Measurements from ENCODE around the gene CELA3A. TPM values are rescaled to one million over a fixed set of nuclear protein-coding genes. Genes with fewer than 3 reads are reported as not detected.

Gene CELA3A
- total RNA-seq, 1 experiment from 2014 or later, result not detected

DNA sequence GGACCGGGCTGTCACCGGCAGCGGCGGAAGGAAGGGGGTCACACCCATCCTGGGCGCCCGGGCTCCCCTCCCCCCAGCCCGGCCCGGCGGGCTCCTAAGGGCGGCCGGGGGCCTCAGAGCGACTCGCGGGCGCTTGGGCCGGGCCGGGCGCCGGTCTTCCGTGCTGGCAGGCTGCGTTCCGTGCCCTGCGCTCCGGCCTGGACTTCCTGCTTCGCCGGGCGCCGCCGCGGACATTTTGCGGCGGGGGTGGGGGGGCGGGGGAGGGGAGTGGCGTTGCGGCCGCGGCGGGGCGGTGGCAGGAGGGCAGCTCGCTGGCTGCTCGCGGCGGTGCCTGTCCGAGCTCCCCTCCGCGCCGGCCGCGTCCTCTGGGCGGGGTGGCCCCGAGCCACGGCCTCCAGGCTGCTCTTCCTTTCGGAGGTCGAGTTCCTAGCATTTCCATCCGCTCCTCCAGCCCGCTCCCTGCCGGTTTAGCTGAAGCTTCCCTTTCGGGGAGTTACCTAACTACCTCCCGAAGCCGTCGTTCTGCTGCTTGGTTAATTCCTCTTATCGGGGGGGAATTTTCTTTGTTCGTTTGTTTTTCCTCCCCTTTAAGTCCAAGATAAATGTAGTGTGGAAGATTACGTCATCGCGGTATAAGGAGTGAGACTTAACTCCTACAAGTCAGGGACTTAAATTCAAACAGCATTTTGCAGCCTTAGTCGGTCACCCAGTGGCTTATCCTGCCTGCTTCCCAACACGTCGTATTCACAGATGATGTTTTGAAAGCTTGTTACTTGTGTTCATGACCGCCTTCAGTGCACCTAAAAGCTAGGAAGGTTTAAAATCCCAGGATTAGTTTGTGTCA lies 51.8 kb downstream of the CELA3A start:
- intact Hi-C loops (cut with micrococcal nuclease), result no loop called here
- Mint-ChIP-seq H3K9me3 (ENCODE audit: unreplicated experiment) (no peaks in the 10 kb centered on the region), H3K27ac (ENCODE audit: low read depth, unreplicated experiment) (peak overlapping the region; percentile 93), H3K4me1 (ENCODE audit: insufficient read depth, unreplicated experiment) (peaks cover 15% of the 10 kb centered on the region), H3K4me3 (ENCODE audit: unreplicated experiment) (peak overlapping the region; percentile 89), H3K27me3 (ENCODE audit: insufficient read depth, unreplicated experiment) (no peaks in the 10 kb centered on the region), H3K36me3 (ENCODE audit: insufficient read depth, unreplicated experiment) (peaks cover 35% of the 10 kb centered on the region)
- peak; percentile 61 for DNase-seq (ENCODE audit: unreplicated experiment)
- POLR2A ChIA-PET, result interaction anchor here (0.6 to 6.1 kb wide), 29 partner anchors 9 to 1502 kb away, joined by 3 to 111 read pairs (median 5); partner anchors contain the start of genes HSPG2 and USP48
- TF ChIP-seq, protein P1, sequence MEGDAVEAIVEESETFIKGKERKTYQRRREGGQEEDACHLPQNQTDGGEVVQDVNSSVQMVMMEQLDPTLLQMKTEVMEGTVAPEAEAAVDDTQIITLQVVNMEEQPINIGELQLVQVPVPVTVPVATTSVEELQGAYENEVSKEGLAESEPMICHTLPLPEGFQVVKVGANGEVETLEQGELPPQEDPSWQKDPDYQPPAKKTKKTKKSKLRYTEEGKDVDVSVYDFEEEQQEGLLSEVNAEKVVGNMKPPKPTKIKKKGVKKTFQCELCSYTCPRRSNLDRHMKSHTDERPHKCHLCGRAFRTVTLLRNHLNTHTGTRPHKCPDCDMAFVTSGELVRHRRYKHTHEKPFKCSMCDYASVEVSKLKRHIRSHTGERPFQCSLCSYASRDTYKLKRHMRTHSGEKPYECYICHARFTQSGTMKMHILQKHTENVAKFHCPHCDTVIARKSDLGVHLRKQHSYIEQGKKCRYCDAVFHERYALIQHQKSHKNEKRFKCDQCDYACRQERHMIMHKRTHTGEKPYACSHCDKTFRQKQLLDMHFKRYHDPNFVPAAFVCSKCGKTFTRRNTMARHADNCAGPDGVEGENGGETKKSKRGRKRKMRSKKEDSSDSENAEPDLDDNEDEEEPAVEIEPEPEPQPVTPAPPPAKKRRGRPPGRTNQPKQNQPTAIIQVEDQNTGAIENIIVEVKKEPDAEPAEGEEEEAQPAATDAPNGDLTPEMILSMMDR (IDR thresholded peaks at IDR 0.05; ENCODE audit: unreplicated experiment), result no peak
- BruUV-seq (replicated peaks), result no TSS peak
- CTCF ChIA-PET, result interaction anchor here (0.5 to 0.6 kb wide), 2 partner anchors 690 to 911 kb away, joined by 3 read pairs; no protein-coding TSS in a partner anchor

DNA sequence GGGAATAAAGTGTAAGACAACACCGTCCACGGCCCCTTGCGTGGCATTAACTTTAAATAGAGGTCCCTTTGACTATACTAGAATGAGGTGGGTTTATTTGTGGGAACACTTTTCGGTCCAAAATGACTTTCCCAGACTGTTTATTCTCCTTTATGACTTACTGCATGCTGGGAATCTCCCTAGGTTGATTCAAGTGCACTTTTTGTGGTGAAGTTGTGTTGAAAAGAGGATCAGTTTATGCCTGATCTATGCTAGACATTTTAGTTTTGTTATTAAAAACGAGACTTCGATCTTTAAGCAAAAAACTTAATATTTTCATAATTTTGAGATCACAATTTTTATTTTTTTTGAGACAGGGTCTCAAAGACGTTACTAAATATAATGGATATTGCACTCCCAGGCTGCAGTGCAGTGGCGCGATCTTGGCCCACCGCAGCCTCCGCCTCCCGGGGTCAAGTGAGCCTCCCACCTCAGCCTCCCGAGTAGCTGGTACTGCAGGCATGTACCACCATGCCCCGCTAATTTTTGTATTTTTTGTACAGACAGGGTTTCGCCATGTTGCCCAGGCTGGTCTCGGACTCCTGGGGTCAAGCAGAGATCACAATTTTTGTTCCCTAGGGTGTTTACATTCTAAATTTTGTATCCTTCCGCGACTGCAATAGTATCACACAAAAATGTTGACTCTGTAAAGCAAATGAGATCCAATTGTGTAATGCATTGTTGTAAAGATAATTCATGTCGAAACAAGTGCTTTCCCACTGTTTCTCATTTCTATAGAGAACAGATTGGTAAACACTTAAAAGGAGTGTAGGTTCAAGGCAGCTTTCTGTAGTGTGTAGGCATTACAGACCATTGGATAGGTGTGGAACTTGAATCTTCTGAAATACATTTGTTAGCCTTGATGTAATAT lies 52.7 kb downstream of the CELA3A start:
- Mint-ChIP-seq H3K27me3 (ENCODE audit: insufficient read depth, unreplicated experiment) (no peaks in the 10 kb centered on the region), H3K27ac (ENCODE audit: low read depth, unreplicated experiment) (peak overlapping the region; percentile 93), H3K4me3 (ENCODE audit: unreplicated experiment) (peak overlapping the region; percentile 89), H3K36me3 (ENCODE audit: insufficient read depth, unreplicated experiment) (peaks cover 37% of the 10 kb centered on the region), H3K9me3 (ENCODE audit: unreplicated experiment) (no peaks in the 10 kb centered on the region), H3K4me1 (ENCODE audit: insufficient read depth, unreplicated experiment) (peaks cover 7% of the 10 kb centered on the region)
- ChIA-PET CTCF (interaction anchor here (1.0 kb wide), 1 partner anchor 13 kb away, joined by 3 read pairs; no protein-coding TSS in a partner anchor), POLR2A (interaction anchor here (0.7 to 6.1 kb wide), 23 partner anchors 9 to 1501 kb away, joined by 3 to 111 read pairs (median 4); partner anchors contain the start of gene USP48)
- peak; percentile 69 for DNase-seq (ENCODE audit: unreplicated experiment)
- BruUV-seq (replicated peaks), result TSS peak; percentile 42
- TF ChIP-seq, protein P1 (IDR thresholded peaks at IDR 0.05; ENCODE audit: unreplicated experiment), result no peak
- intact Hi-C loops (cut with micrococcal nuclease), result no loop called here

DNA sequence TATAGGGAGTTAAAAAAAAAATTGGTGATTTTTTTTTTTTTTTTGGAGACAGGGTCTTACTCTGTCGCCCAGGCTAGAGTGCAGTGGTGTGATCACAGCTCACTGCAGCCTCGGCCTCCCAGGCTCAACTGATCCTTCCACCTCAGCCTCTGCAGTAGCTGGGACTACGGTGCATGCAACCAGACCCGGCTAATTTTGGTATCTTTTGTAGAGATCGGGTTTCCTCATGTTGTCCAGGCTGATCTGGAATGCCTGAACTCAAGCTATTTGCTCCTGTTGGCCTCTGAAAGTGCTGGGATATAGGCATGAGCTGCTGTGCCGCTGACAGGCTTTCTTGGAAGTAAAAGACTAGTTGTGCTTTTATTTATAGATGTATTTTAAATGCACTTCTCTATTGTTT lies 54.0 kb downstream of the CELA3A start:
- H3K36me3 Mint-ChIP-seq (ENCODE audit: insufficient read depth, unreplicated experiment), result peaks cover 37% of the 10 kb centered on the region
- H3K27ac Mint-ChIP-seq (ENCODE audit: low read depth, unreplicated experiment), result no peak overlapping the region
- POLR2A ChIA-PET, result interaction anchor here (0.6 to 6.1 kb wide), 4 partner anchors 15 to 36 kb away, joined by 3 to 97 read pairs (median 4); no protein-coding TSS in a partner anchor
- peak overlapping the region; percentile 89 for H3K4me3 Mint-ChIP-seq (ENCODE audit: unreplicated experiment)
- H3K27me3 Mint-ChIP-seq (ENCODE audit: insufficient read depth, unreplicated experiment), result no peaks in the 10 kb centered on the region
- TF ChIP-seq, protein P1 (IDR thresholded peaks at IDR 0.05; ENCODE audit: unreplicated experiment), result no peak
- DNase-seq (ENCODE audit: unreplicated experiment), result no peak
- intact Hi-C loops (cut with micrococcal nuclease), result no loop called here
- no peaks in the 10 kb centered on the region for H3K9me3 Mint-ChIP-seq (ENCODE audit: unreplicated experiment)
- BruUV-seq (replicated peaks), result no TSS peak
- CTCF ChIA-PET, result interaction anchor here (1.0 kb wide), 1 partner anchor 12 kb away, joined by 3 read pairs; no protein-coding TSS in a partner anchor
- H3K4me1 Mint-ChIP-seq (ENCODE audit: insufficient read depth, unreplicated experiment), result peaks cover 6% of the 10 kb centered on the region
